Testis (tissue), 2 donors: ENCODE data around the gene PARVG.

Experiments
- CTCF ChIP-seq, 3 experiments: fragments of 450-650 bp in 2 of 3; fragments of 200-600 bp in 1 of 3; sonication (generic) in 1 of 3; IDR thresholded peaks; one replicate each; pipeline ENCODE4 v1.5.1; 2016 to 2019; ENCODE audit warnings: antibody characterized with exemption in 3 of 3, mild to moderate bottlenecking in 2 of 3, moderate library complexity in 1 of 3
- POLR2A ChIP-seq: fragments of 450-650 bp; IDR thresholded peaks from one replicate; pipeline ENCODE4 v1.6.1; 2017; ENCODE audit warnings: antibody characterized with exemption, mild to moderate bottlenecking, moderate library complexity

DNA sequence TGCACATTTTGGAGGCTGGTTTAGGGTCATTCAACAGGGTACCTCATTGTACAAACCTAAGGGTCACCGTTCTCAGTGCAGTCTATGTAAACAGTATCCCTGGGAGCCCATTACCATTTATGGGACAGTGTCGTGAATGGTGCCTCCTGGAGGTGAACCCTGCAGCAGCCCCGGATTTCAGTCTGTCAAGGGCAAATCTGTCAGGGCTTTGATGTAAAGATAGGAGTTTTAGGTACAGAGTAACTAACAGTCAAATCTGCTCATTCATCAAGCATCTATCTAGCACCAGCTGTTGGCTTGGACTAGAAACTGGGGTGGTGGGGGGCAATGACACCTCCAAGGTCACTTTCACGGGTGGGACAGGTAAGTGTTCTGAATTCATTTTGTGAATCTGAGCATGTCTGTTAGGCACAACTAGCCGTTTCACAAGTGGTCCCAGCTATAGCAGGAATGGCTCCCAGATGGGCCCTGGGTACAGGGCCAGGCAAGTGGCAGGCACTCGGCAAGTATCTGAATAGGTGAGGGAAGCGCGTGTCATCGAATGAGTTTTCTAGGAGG lies 63.6 kb downstream of the PARVG start:
- TF ChIP-seq CTCF (IDR thresholded peaks at IDR 0.05) (no peak), POLR2A (no peak)
